K562 (cell line): ENCODE data around the gene LPIN2. TPM values are rescaled to one million over a fixed set of nuclear protein-coding genes. Genes with fewer than 3 reads are reported as not detected.

Experiments used
- CGGBP1 ChIP-seq: fragments of 250-450 bp; sonication (Bioruptor Pico); IDR thresholded peaks from 2 replicates; pipeline ENCODE4 v1.9.0; 2021; ENCODE audit warnings: mild to moderate bottlenecking
- CREB3L1 ChIP-seq: fragments of 450-650 bp; IDR thresholded peaks from 2 replicates; pipeline ENCODE4 v1.6.1; 2014; ENCODE audit warnings: low read depth, mild to moderate bottlenecking, moderate library complexity, borderline replicate concordance
- E2F5 ChIP-seq: sonication (generic); formaldehyde crosslinking; IDR thresholded peaks from 2 replicates; pipeline ENCODE4 v1.8.0; 2022; ENCODE audit warnings: mild to moderate bottlenecking, missing genetic modification reagents
- FOXJ3 ChIP-seq: sonication (generic); formaldehyde crosslinking; IDR thresholded peaks from 2 replicates; pipeline ENCODE4 v1.4.0; 2020; ENCODE audit warnings: mild to moderate bottlenecking, missing genetic modification reagents
- HEY1 ChIP-seq: fragments of 250-450 bp; sonication (Bioruptor Pico); IDR thresholded peaks from 2 replicates; pipeline ENCODE4 v1.5.0; 2020; ENCODE audit warnings: mild to moderate bottlenecking, moderate library complexity, borderline replicate concordance
- KDM5B ChIP-seq: fragments of 200-600 bp; sonication (generic); IDR thresholded peaks from 2 replicates; pipeline ENCODE4 v1.6.1; 2012; ENCODE audit warnings: low read depth, mild to moderate bottlenecking, moderate library complexity, low read length, control low read depth, inconsistent platforms; ENCODE audit not compliant: insufficient replicate concordance
- KLF1 ChIP-seq: fragments of 450-650 bp; IDR thresholded peaks from 2 replicates; pipeline ENCODE4 v1.6.1; 2016; ENCODE audit warnings: missing genetic modification characterization, missing compliant biosample characterization
- MBD2 ChIP-seq: sonication (generic); IDR thresholded peaks from 2 replicates; pipeline ENCODE4 v1.6.1; 2016; ENCODE audit warnings: low read depth, borderline replicate concordance
- MCM3 ChIP-seq: fragments of 450-650 bp; IDR thresholded peaks from 2 replicates; pipeline ENCODE4 v1.6.1; 2016
- PTBP1 ChIP-seq: fragments of 200-400 bp; formaldehyde crosslinking; IDR thresholded peaks from 2 replicates; pipeline ENCODE4 v1.6.1; 2017; ENCODE audit warnings: low read depth, low read length
- RERE ChIP-seq: sonication (generic); formaldehyde crosslinking; IDR thresholded peaks from 2 replicates; pipeline ENCODE4 v1.8.0; 2023; ENCODE audit warnings: missing genetic modification reagents, mild to moderate bottlenecking, borderline replicate concordance
- XRCC3 ChIP-seq: fragments of 450-650 bp; IDR thresholded peaks from 2 replicates; pipeline ENCODE4 v1.6.1; 2017; ENCODE audit warnings: mild to moderate bottlenecking, moderate library complexity
- ZKSCAN3 ChIP-seq: fragments of 250-450 bp; sonication (Bioruptor Pico); IDR thresholded peaks from 2 replicates; pipeline ENCODE4 v1.4.0; 2020
- ZNF717 ChIP-seq: fragments of 250-450 bp; sonication (Bioruptor Pico); IDR thresholded peaks from 2 replicates; pipeline ENCODE4 v1.5.0; 2021
- polyA plus RNA-seq, 8 experiments: library from polyadenylated mRNA; depleted of rRNA in 4 of 8; stranded (reverse) in 5 of 8; unstranded in 3 of 8; fragments of >200 nt; fragmentation: Nextera tagmentation in 2 of 8; fragmentation: Illumina TruSeq in 1 of 8; extraction: Ambion mirVana in 2 of 8; extraction: Trizol in 1 of 8; gene quantifications; 2 replicates each; pipeline versions ENCODE4 v1.2.1 to v1.2.3, GENCODE V29; 2011 to 2014; ENCODE audit warnings: inconsistent platforms in 1 of 8, missing spikeins in 1 of 8
- total RNA-seq, 7 experiments: library from RNA; depleted of rRNA in 6 of 7; stranded (reverse); fragments of >200 nt in 6 of 7; fragmentation: Illumina TruSeq in 2 of 7; extraction: Trizol in 2 of 7; gene quantifications; 2 replicates each; pipeline versions ENCODE4 v1.2.1 to v1.2.3, GENCODE V29; 2011 to 2021; ENCODE audit warnings: low replicate concordance in 1 of 7
- TF ChIP-seq, protein P1 (sequence below): IDR thresholded peaks from 2 replicates; pipeline ENCODE4 v1.6.1; 2012; ENCODE audit warnings: low read depth, low read length, improper control_type of control experiment, borderline replicate concordance

Gene LPIN2
- total and polyA plus RNA-seq, 9 of the 15 experiments (the other 6 are each of a cell fraction or from before 2014, with no cell fraction given): 5.2 to 34.8 (median 24.6) TPM

- TF ChIP-seq, protein P1, sequence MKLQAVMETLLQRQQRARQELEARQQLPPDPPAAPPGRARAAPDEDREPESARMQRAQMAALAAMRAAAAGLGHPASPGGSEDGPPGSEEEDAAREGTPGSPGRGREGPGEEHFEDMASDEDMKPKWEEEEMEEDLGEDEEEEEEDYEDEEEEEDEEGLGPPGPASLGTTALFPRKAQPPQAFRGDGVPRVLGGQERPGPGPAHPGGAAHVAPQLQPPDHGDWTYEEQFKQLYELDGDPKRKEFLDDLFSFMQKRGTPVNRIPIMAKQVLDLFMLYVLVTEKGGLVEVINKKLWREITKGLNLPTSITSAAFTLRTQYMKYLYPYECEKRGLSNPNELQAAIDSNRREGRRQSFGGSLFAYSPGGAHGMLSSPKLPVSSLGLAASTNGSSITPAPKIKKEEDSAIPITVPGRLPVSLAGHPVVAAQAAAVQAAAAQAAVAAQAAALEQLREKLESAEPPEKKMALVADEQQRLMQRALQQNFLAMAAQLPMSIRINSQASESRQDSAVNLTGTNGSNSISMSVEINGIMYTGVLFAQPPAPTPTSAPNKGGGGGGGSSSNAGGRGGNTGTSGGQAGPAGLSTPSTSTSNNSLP: no peak
- TF ChIP-seq ZNF717 (CRISPR knock-in tag) (no peak), RERE (CRISPR knock-in tag) (no peak), KLF1 (tag) (no peak; the same call in 1 of the 2 replicates), XRCC3 (no peak), HEY1 (CRISPR knock-in tag) (no peak), PTBP1 (no peak), E2F5 (CRISPR knock-in tag) (no peak), ZKSCAN3 (no peak), KDM5B (peak; percentile 77), FOXJ3 (CRISPR knock-in tag) (no peak), MBD2 (no peak; the same call in 1 of the 2 replicates), CGGBP1 (CRISPR knock-in tag) (peak; percentile 55; the same call in 1 of the 2 replicates), CREB3L1 (peak; percentile 96), MCM3 (no peak)
These were observed 564 bp downstream of the LPIN2 start (continued) for GRCh38 chr18:3012136-3013023.
